ENCODE results near the gene KLHL29.

The KLHL29 gene

GRCh38 chr2:23497536-23497935 lies 112.6 kb downstream of the KLHL29 start:
- no peak for DNase-seq

- no peak for DNase-seq
Measured at GRCh38 chr2:23498943-23499342, 114.0 kb downstream of the KLHL29 start.

GRCh38 chr2:23499439-23499838 lies 114.5 kb downstream of the KLHL29 start:
- DNase-seq: no peak

- DNase-seq: no peak
Measured at GRCh38 chr2:23500836-23501235, 115.9 kb downstream of the KLHL29 start.

GRCh38 chr2:23502096-23502495 lies 117.1 kb downstream of the KLHL29 start:
- DNase-seq: peak; percentile 75

- DNase-seq: no peak
Measured at GRCh38 chr2:23503097-23503496, 118.1 kb downstream of the KLHL29 start.

GRCh38 chr2:23503682-23504081 lies 118.7 kb downstream of the KLHL29 start:
- peak; percentile 70 for DNase-seq

GRCh38 chr2:23504591-23504990 lies 119.6 kb downstream of the KLHL29 start:
- DNase-seq: no peak

GRCh38 chr2:23505218-23505983 lies 120.4 kb downstream of the KLHL29 start:
- no peak for DNase-seq

GRCh38 chr2:23505984-23506380 lies 121.0 kb downstream of the KLHL29 start:
- no peak for DNase-seq

GRCh38 chr2:23506531-23507266 lies 121.7 kb downstream of the KLHL29 start:
- no peak for DNase-seq

GRCh38 chr2:23507267-23508065 lies 122.5 kb downstream of the KLHL29 start:
- no peak for DNase-seq

GRCh38 chr2:23508066-23508390 lies 123.0 kb downstream of the KLHL29 start:
- DNase-seq: no peak

- no peak for DNase-seq
Measured at GRCh38 chr2:23509103-23509502, 124.1 kb downstream of the KLHL29 start.

GRCh38 chr2:23509596-23510292 lies 124.8 kb downstream of the KLHL29 start:
- no peak for DNase-seq

- DNase-seq: no peak
Measured at GRCh38 chr2:23510471-23510870, 125.5 kb downstream of the KLHL29 start.

- no peak for DNase-seq
Measured at GRCh38 chr2:23512778-23513177, 127.8 kb downstream of the KLHL29 start.

GRCh38 chr2:23513245-23513871 lies 128.4 kb downstream of the KLHL29 start:
- DNase-seq: peak; percentile 63

GRCh38 chr2:23513872-23514793 lies 129.2 kb downstream of the KLHL29 start:
- no peak for DNase-seq

- DNase-seq: no peak
Measured at GRCh38 chr2:23516520-23517256, 131.7 kb downstream of the KLHL29 start.

Data from eye (tissue), 1 donor.